AG20443 (cell line): ENCODE data around the gene GNS.
A peak's percentile ranks its signal among the peaks of the same experiment; 100 is the strongest.

Experiments used
- DNase-seq: peaks from one replicate; pipeline ENCODE4 v3.0.0; 2012; ENCODE audit warnings: low spot score, mixed read lengths

Gene GNS

GRCh38 chr12:64735442-64735841, 23.8 kb downstream of the GNS start:
- DNase-seq, result no peak

- DNase-seq, result no peak
Observed at GRCh38 chr12:64733857-64734256, 25.3 kb downstream of the GNS start.

DNA sequence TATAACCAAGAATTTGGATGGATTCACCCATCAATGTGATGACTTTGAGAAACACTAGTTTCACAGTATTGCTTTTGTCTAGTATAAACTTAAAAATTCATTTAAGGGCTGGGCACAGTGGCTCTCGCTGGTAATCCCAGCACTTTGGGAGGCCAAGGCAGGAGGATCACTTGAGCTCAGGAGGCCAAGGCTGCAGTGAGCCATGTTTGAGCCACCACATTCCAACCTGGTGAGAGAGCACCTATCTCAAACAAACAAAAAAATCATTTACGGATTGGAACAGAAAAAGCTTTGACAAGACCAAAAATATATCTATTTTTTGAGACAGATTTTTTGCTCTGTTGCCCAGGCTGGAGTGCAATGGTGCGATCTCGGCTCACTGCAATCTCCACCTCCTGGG, 27.5 kb downstream of the GNS start:
- no peak for DNase-seq

GRCh38 chr12:64730588-64730969, 28.6 kb downstream of the GNS start:
- no peak for DNase-seq

- DNase-seq, result no peak
Observed at GRCh38 chr12:64729909-64730587, 29.2 kb downstream of the GNS start.

GRCh38 chr12:64724201-64724745, 34.9 kb downstream of the GNS start:
- DNase-seq, result no peak

- DNase-seq, result no peak
Observed at GRCh38 chr12:64723630-64724029, 35.6 kb downstream of the GNS start.

DNA sequence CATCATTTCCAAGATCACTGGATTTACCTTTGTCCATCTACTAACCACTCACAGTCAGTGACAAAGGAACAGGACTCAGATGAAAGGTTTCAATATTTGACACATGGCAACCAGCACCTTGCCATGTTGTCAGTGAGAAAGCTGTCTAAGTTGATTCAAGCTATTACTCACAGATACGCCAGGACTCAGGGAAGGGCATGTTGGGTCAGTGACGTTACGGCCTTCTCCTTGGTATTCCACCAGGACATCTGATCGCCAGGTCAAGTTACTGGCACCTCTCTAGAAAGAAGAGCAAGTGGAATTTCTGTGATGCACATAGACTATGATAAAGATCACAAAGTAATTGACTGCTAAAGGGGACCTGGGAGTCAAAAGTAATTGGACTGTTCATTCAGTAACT, 36.4 kb downstream of the GNS start:
- DNase-seq, result no peak

DNA sequence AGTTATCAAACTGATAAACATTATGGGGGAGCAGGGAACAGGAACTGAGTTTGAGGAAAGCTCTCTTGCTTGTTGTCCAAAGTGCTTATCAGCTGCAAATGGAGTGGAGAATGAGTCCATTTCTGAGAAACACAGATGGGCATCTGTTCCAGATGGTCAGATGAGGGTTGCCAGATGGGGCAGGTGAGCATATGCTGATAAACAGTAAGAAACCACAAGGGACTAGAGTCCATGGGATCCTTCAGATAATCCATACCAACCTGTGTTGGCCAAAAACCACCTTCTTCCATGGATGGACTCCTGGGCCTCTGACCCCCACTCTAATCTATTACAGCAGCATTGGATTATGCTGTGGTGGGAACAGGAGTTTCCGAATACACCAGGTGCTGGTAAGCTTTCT, 38.3 kb downstream of the GNS start:
- no peak for DNase-seq

GRCh38 chr12:64718649-64719048, 40.6 kb downstream of the GNS start:
- DNase-seq, result no peak

DNA sequence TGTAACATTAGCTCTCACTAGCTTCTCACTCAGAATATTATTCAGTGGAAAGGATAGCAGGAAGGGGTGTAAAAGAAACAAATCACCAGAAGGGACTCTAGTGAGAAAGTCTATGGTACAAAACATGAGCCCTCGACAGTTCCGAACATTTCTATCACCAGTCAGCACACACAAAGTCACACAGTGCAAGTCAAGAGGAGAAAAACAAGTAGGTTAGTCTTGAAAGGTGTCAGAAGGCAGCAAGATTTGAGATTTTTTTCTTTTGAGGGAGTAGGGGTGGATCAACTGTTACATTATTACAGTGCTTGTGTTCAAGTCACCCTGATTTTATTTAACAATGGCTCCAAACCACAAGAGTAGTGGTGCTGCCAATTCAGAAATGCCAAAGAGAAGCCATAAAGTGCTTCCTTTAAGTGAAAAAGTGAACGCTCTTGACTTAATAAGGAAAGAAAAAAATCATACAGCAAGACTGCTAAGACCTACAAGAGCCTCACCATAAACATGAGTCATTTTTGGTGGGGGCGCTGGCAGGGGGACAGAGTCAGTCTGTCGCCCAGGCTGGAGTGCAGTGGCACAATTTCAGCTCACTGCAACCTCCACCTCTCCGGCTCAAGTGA, 42.3 kb downstream of the GNS start:
- no peak for DNase-seq

DNA sequence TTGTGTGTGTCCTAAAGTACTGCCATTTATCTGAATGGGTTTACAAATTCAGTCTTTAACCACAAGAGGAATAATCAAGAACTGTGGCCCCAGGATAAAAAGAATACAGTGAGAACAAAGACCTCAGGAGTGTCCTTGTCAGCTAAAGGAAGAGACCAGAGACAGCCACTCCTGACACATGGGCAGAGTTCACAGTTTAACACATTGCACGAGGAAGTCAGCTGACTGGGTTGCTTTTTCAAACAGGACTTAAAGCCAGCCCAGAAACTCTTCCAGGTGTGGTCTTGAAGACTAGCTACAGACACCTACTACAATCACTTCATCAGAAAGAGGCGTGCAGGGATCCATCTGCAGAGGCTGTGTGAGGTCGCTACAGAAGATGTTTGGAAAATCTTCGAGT, 42.8 kb downstream of the GNS start:
- no peak for DNase-seq

- no peak for DNase-seq
Observed at GRCh38 chr12:64714551-64714968, 44.6 kb downstream of the GNS start.

GRCh38 chr12:64713376-64713775, 45.8 kb downstream of the GNS start:
- no peak for DNase-seq

DNA sequence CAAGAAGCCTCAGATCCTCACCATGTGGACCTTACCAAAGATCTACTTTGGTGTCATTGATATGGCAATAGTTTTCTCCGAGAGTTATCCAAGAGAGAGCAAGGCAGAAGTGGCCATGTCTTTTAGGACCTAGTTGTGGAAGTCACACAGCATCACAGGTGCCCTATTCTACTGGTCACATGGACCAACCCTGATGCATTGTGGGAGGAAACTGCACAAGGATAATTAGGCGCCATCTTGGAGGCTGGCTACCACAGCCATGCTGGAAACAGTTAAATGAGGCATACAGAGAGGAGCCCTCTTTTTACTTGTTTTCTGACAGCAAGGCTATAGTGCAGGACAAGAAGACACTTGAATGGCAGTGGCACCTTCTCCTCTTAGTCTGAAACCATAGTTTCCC, 49.8 kb downstream of the GNS start:
- DNase-seq, result no peak

DNA sequence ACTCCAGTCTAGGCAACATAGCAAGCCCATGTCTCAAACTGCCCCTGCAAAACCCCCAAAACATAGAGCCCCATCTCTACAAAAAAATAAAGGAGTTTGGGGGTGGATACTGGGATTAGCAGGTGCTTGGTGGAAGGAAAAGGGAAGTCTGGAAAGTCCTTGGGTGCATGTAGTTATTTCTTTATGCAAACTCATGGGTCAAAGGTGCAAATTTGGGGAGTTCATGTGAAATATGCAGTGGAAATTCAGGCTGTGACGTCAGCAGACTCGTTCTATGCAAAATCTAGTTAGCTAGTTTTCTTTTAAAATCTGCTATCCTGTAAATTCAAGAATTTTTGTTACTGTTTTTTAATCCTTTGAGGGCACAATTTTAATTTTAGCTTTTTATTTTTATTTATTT, 51.3 kb downstream of the GNS start:
- no peak for DNase-seq

- no peak for DNase-seq
Observed at GRCh38 chr12:64707362-64707761, 51.8 kb downstream of the GNS start.

GRCh38 chr12:64706857-64707256, 52.3 kb downstream of the GNS start:
- DNase-seq, result no peak

- DNase-seq, result no peak
Observed at GRCh38 chr12:64706306-64706705, 52.9 kb downstream of the GNS start.

DNA sequence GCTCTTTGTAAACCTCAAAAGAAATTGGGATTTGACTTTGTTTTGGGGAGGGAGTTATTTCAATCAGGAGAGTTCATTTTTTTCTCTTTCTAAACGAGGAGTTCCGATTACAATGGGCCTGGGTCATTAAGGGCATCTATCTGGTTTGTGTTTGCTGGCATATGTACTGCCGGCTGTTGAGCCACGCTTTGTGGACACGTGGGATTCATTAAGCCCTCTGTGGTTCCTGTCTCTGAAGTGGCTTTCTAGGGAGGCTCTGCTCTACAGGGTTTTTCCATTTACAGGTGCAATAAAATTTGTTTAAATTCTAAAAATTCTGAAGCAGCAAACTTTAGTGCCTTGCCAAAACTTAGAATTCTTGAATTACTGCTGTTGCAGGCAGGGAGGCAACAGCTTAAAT, 57.9 kb downstream of the GNS start:
- DNase-seq, result no peak

GRCh38 chr12:64700532-64700931, 58.7 kb downstream of the GNS start:
- DNase-seq, result no peak

- no peak for DNase-seq
Observed at GRCh38 chr12:64699504-64700115, 59.6 kb downstream of the GNS start.

GRCh38 chr12:64696080-64696741, 63.0 kb downstream of the GNS start:
- peak; percentile 36 for DNase-seq
